ENCODE results near the gene S100A5.

- no peak for TF ChIP-seq CTCF (IDR thresholded peaks at IDR 0.05; ENCODE audit: low read length)
- no peak for TF ChIP-seq EZH2 (optimal IDR thresholded peaks at IDR 0.05; ENCODE audit: low read depth, low read length)
- no peak for TF ChIP-seq EZH2phosphoT487 (IDR thresholded peaks at IDR 0.05; ENCODE audit: low read length)
Measured at GRCh38 chr1:153498746-153499145, 42.0 kb downstream of the S100A5 start.

Measured in MM.1S (cell line).